Epithelial cell of esophagus (primary cell): ENCODE data around the gene MCCC1.

ENCODE experiments used
- DNase-seq: peaks from one replicate; pipeline ENCODE4 v3.0.0; 2010; ENCODE audit warnings: low read depth
- H3K4me3 ChIP-seq: 2 replicates; pipeline ENCODE4 v1.5.1; 2011; ENCODE audit warnings: mild to moderate bottlenecking, low read length, control low read depth
- TF ChIP-seq, protein P1 (sequence below): IDR thresholded peaks from 2 replicates; pipeline ENCODE4 v1.5.1; 2011; ENCODE audit warnings: low read depth, mild to moderate bottlenecking, low read length, control low read depth, inconsistent platforms; ENCODE audit not compliant: insufficient read depth; ENCODE audit errors: missing control alignments

Gene MCCC1

DNA sequence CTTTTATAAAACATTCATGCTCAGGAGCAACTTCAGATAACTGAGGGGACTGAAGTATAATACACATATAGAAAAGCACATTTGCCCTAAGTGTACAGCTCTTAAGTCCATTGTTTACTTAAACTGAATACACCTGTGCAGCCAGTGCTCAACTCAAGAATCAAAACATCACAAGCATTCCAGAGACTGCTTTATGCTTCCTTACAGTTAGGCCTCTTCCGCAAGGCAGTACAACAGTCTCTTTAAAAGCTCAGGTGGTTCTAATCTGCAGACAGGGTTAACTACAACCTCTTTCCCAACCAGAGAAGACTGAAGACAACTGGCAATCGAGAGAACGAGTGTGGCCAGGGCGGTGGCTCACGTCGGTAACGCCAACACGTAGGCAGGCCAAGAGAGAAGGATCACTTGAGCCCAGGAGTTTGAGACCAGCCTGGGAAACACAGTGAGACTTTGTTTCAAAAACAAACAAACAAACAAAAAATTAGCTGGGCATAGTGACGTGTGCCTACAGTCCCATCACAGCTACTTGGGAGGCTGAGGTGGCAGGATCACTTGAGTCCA, 16.9 kb downstream of the MCCC1 start:
- TF ChIP-seq, protein P1, sequence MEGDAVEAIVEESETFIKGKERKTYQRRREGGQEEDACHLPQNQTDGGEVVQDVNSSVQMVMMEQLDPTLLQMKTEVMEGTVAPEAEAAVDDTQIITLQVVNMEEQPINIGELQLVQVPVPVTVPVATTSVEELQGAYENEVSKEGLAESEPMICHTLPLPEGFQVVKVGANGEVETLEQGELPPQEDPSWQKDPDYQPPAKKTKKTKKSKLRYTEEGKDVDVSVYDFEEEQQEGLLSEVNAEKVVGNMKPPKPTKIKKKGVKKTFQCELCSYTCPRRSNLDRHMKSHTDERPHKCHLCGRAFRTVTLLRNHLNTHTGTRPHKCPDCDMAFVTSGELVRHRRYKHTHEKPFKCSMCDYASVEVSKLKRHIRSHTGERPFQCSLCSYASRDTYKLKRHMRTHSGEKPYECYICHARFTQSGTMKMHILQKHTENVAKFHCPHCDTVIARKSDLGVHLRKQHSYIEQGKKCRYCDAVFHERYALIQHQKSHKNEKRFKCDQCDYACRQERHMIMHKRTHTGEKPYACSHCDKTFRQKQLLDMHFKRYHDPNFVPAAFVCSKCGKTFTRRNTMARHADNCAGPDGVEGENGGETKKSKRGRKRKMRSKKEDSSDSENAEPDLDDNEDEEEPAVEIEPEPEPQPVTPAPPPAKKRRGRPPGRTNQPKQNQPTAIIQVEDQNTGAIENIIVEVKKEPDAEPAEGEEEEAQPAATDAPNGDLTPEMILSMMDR, result no peak
- no peak for DNase-seq
- no peak overlapping the region for H3K4me3 ChIP-seq

DNA sequence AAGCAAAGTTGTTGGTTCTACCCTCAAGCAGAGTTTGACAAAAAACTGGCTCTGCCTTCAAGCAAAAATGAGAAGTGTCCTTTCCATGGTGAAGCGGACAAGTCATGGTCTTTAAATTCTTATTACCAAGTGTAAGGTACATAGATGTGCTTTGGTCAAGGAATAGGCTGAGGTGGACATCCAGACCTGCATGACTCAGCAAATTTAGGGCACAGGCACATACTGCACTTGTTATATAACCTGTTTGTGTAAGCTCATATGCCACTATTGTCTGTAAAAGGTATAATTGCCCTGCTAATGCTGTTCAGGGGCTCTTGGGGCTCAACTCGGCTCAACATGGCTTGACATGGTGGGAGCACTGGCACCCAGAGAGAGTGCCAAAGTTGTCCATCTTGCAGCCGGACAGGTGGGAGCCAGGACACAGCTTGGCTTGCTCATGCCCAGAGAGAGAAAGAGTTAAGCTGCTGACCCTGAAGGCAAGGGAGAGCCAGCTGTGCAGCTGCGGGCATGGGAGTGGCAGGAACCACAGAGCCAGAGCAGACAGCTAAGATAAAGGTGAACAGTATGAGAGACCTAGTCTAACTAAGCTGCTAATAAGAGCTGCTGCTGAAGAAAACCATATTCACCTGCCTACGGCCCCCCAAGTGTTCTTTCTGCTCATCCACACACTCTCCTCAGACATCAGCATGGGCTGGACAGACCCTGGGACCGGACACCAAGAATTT, 17.7 kb downstream of the MCCC1 start:
- H3K4me3 ChIP-seq, result no peak overlapping the region
- TF ChIP-seq, protein P1, result no peak
- DNase-seq, result no peak

GRCh38 chr3:183080628-183081027, 18.7 kb downstream of the MCCC1 start:
- no peak overlapping the region for H3K4me3 ChIP-seq
- TF ChIP-seq, protein P1, result no peak
- no peak for DNase-seq

GRCh38 chr3:183074881-183075280, 24.4 kb downstream of the MCCC1 start:
- TF ChIP-seq, protein P1, result no peak
- DNase-seq, result no peak
- no peak overlapping the region for H3K4me3 ChIP-seq

- no peak overlapping the region for H3K4me3 ChIP-seq
Observed at GRCh38 chr3:183074261-183074660, 25.0 kb downstream of the MCCC1 start.

GRCh38 chr3:183073839-183074238, 25.5 kb downstream of the MCCC1 start:
- TF ChIP-seq, protein P1, result no peak
- no peak overlapping the region for H3K4me3 ChIP-seq
- DNase-seq, result peak; percentile 60

More at GRCh38 chr3:183074261-183074660, 25.0 kb downstream of the MCCC1 start:
- TF ChIP-seq, protein P1, result no peak
- peak; percentile 70 for DNase-seq
